HCEC 1CT (cell line): ENCODE measurements around the gene CFHR5.
A peak's percentile ranks its signal among the peaks of the same experiment; 100 is the strongest.

Experiments used
- DNase-seq: peaks from one replicate; pipeline ENCODE4 v3.0.0-alpha.2; 2017

CFHR5 gene

DNA sequence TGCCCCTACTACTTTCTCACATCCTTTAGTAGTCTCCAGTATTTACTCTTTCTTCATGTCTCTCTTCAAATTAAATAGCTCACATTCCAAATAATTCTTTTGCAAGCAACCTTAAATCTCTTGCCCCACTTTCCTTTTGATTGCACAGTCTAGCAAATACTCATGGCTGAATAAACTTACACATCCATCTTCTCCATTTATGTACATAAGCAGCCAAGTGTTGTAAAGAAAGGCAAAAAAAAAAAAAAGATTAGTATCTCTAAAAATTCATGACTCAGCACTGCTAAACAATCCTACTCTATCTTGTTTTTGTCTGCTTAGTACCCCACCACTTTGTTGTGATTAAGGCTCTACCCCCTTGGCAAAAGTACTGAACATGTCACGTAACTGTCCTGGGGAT, 47.1 kb downstream of the CFHR5 start:
- no peak for DNase-seq

DNA sequence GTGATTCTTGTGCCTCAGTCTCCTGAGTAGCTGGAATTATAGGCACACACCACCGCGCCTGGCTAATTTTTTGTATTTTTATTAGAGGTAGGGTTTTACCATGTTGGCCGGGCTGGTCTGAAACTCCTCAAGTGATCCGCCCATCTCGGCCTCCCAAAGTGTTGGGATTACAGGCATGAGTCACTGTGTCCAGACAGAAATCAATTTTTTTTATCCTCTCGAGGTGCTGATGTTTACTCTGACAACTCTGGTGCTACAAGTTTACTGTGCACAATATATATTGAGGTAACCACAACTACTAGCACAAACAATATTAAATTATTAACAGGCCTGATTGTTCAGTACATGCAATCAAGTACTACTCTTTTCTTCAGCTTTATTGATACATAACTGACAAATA, 50.0 kb downstream of the CFHR5 start:
- no peak for DNase-seq

DNA sequence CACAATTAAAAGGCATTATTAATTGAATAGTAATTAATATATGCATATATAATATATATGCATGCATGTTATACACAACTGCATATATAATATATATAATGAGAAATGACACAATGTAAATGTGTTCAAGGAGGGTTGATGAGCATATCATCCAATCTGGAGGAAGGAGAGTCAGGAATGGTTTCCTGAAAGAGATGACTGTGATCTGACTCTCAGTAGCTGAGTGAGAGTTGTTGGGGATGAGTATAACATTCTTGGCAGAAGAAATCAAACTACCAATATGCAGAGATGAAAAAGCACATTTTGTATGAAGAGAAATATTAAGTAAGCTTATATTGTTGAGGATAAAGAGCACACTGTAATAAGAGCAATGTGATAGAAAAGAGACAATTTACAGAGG, 52.4 kb downstream of the CFHR5 start:
- peak; percentile 5 for DNase-seq

GRCh38 chr1:197034631-197035339, 57.4 kb downstream of the CFHR5 start:
- DNase-seq: peak; percentile 86

- DNase-seq: no peak
Measured at GRCh38 chr1:197036861-197037260, 59.5 kb downstream of the CFHR5 start.

- no peak for DNase-seq
Measured at GRCh38 chr1:197041486-197042353, 64.4 kb downstream of the CFHR5 start.

- no peak for DNase-seq
Measured at GRCh38 chr1:197042676-197043341, 65.5 kb downstream of the CFHR5 start.

GRCh38 chr1:197049100-197049499, 71.7 kb downstream of the CFHR5 start:
- no peak for DNase-seq
